Activated B cell treated with CpG ODN at 0.5 μM for 24 hours (primary cell): ENCODE measurements around the gene TRAF3IP3. TPM values are rescaled to one million over a fixed set of nuclear protein-coding genes. Genes with fewer than 3 reads are reported as not detected.

Experiments
- ATAC-seq: fragments of 200-7000 bp; cut with Tn5 transposase; one replicate; pipeline ENCODE4 v1.10.0; 2021; ENCODE audit warnings: low read depth, mild to moderate bottlenecking, moderate library complexity
- CTCF ChIA-PET: fragments of 350-600 bp; sonication (Branson Sonifier 250); formaldehyde crosslinking; loops from one replicate; lab custom pipeline; 2021; ENCODE audit warnings: antibody characterized with exemption; lab: Charles Lee
- POLR2A ChIA-PET: fragments of 350-600 bp; sonication (Branson Sonifier 250); formaldehyde crosslinking; loops from one replicate; lab custom pipeline; 2021; ENCODE audit warnings: antibody characterized with exemption; lab: Charles Lee
- DNase-seq: peaks from one replicate; pipeline ENCODE4 v3.0.0; 2022
- H3K27ac Mint-ChIP-seq: one replicate; pipeline ENCODE4 v1.8.0; 2020; ENCODE audit warnings: mixed read lengths
- H3K27me3 Mint-ChIP-seq: one replicate; pipeline ENCODE4 v1.8.0; 2021; ENCODE audit warnings: mixed read lengths
- H3K36me3 Mint-ChIP-seq: one replicate; pipeline ENCODE4 v1.8.0; 2021; ENCODE audit warnings: low read depth, mixed read lengths
- H3K4me1 Mint-ChIP-seq: one replicate; pipeline ENCODE4 v1.8.0; 2021; ENCODE audit warnings: mixed read lengths
- H3K4me3 Mint-ChIP-seq: one replicate; pipeline ENCODE4 v1.8.0; 2020; ENCODE audit warnings: mild to moderate bottlenecking, mixed read lengths
- H3K9me3 Mint-ChIP-seq: one replicate; pipeline ENCODE4 v1.8.0; 2020; ENCODE audit warnings: mixed read lengths
- intact Hi-C: fragments of 100-400 bp; cut with micrococcal nuclease; formaldehyde crosslinking; loops from one replicate; pipeline ENCODE4 v1.15.1; 2024
- total RNA-seq: library from RNA; stranded (reverse); gene quantifications from 2 replicates; pipeline ENCODE4 v1.2.3, GENCODE V29; 2022
- TF ChIP-seq, protein P1 (sequence below): fragments of 200-600 bp; IDR thresholded peaks from one replicate; pipeline ENCODE4 v1.8.0; 2022; ENCODE audit warnings: antibody characterized with exemption, mild to moderate bottlenecking

The TRAF3IP3 gene
- total RNA-seq, 1 donor from 2014 or later, result 166 TPM

DNA sequence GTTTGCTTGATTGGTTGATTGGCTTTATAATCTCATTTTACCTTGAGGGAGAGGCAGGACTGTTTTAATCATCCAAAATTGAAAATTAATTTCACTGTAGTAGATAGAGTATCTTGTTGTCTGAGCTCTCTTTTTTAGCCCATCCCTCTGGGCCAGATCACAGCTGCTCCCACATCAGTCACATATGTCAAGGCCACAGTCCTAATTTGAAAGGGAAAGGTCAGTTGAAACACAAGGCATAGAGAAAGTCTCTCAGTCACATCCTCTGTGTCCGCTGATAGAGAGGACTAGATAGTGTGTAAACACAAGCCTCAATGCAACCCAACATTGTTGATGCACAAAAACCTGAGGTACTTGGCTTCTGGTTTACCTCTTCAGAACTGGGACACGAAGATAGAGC is 21.7 kb downstream of the TRAF3IP3 start:
- no peak for DNase-seq
- H3K36me3 Mint-ChIP-seq, result peaks cover 76% of the 10 kb centered on the region
- no peaks in the 10 kb centered on the region for H3K9me3 Mint-ChIP-seq
- ChIA-PET CTCF (no interaction called here), POLR2A (interaction anchor here (1.8 to 2.2 kb wide), 2 partner anchors 9 to 21 kb away, joined by 7 to 9 read pairs; partner anchors contain the start of gene TRAF3IP3)
- TF ChIP-seq, protein P1, sequence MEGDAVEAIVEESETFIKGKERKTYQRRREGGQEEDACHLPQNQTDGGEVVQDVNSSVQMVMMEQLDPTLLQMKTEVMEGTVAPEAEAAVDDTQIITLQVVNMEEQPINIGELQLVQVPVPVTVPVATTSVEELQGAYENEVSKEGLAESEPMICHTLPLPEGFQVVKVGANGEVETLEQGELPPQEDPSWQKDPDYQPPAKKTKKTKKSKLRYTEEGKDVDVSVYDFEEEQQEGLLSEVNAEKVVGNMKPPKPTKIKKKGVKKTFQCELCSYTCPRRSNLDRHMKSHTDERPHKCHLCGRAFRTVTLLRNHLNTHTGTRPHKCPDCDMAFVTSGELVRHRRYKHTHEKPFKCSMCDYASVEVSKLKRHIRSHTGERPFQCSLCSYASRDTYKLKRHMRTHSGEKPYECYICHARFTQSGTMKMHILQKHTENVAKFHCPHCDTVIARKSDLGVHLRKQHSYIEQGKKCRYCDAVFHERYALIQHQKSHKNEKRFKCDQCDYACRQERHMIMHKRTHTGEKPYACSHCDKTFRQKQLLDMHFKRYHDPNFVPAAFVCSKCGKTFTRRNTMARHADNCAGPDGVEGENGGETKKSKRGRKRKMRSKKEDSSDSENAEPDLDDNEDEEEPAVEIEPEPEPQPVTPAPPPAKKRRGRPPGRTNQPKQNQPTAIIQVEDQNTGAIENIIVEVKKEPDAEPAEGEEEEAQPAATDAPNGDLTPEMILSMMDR, result no peak
- H3K27me3 Mint-ChIP-seq, result no peaks in the 10 kb centered on the region
- H3K4me3 Mint-ChIP-seq, result no peak overlapping the region
- no peaks in the 10 kb centered on the region for H3K4me1 Mint-ChIP-seq
- H3K27ac Mint-ChIP-seq, result peak overlapping the region; percentile 53
- ATAC-seq, result no peak
- intact Hi-C loops, result no loop called here

DNA sequence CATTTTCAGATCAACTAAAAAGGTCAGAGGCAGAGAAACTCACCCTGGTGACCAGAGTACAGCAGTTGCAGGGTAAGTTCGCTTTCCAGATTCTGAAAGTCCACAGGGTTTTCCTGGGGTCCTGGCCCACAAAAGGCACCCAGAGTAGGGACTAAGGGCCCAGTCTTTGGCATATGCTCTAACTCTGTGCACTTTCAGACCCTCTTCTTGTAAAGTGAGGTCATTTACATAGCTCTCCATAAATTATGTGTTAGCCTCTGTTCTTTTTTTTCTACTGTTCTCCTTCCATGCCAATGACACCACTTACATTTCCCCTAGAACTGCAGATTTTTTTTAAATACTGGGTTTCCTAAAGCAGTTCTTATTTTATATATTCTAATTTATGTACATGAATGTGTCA is 22.2 kb downstream of the TRAF3IP3 start:
- H3K4me3 Mint-ChIP-seq, result no peak overlapping the region
- no peaks in the 10 kb centered on the region for H3K27me3 Mint-ChIP-seq
- H3K36me3 Mint-ChIP-seq, result peaks cover 79% of the 10 kb centered on the region
- no peak overlapping the region for H3K27ac Mint-ChIP-seq
- ChIA-PET POLR2A (interaction anchor here (0.9 to 2.2 kb wide), 3 partner anchors 9 to 22 kb away, joined by 3 to 9 read pairs (median 7); partner anchors contain the start of gene TRAF3IP3), CTCF (no interaction called here)
- DNase-seq, result no peak
- TF ChIP-seq, protein P1, result no peak
- no peaks in the 10 kb centered on the region for H3K4me1 Mint-ChIP-seq
- no peak for ATAC-seq
- H3K9me3 Mint-ChIP-seq, result no peaks in the 10 kb centered on the region
- intact Hi-C loops, result no loop called here

DNA sequence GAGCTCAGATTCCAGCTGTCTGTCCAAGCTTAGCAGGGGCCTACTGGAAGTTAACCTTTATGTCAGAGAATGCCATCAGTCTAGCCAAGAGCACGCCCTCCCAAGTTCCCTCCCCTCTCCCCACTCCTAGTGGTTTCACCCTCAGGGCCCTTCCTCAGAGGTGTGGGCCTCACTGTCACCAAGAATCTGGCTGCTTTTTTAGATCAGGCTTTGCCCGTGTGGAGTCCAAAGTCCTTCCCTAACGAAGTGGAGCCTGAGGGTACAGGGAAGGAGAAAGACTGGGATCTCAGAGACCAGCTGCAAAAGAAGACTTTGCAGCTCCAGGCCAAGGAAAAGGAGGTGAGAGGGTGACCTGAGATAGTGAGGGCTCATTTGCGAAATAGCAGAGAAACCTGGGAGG is 24.4 kb downstream of the TRAF3IP3 start:
- Mint-ChIP-seq H3K27me3 (peaks cover 2% of the 10 kb centered on the region), H3K36me3 (peaks cover 77% of the 10 kb centered on the region), H3K4me1 (peaks cover 20% of the 10 kb centered on the region), H3K9me3 (no peaks in the 10 kb centered on the region), H3K4me3 (no peak overlapping the region), H3K27ac (peak overlapping the region; percentile 36)
- POLR2A ChIA-PET, result interaction anchor here (1.8 kb wide), 1 partner anchor 12 kb away, joined by 14 read pairs; no protein-coding TSS in a partner anchor
- DNase-seq (no peak), ATAC-seq (no peak)
- intact Hi-C loops, result loop anchor here (5.0 to 10.0 kb wide), 3 partner anchors 33 to 1547 kb away; partner anchors contain the start of genes RCOR3 and TRAF5
- TF ChIP-seq, protein P1, result no peak
- CTCF ChIA-PET, result no interaction called here

DNA sequence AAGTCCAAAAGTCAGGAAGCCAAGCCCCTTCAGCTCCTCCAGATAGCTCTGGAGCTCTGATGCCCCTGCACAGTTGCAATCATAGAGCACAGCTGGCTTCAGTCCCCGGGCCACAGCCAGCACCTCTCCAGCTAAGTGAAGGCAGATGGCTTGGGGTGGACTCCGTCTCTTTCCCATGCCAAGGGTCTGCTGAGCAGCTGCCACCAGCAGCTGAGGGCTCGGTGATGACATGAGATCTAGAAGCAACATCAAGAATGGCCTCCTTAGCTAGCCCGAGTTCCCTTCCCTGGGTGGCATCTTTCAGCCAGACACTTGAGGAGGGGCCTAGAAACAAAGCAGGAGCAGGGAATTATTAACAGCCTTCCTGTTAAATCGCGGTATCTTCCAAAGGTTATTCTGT is 27.5 kb downstream of the TRAF3IP3 start:
- DNase-seq, result no peak
- intact Hi-C loops, result loop anchor here (1.0 to 10.0 kb wide), 4 partner anchors 27 to 1544 kb away; partner anchors contain the start of genes RCOR3, TRAF3IP3 and TRAF5
- POLR2A ChIA-PET, result interaction anchor here (0.6 to 3.5 kb wide), 7 partner anchors 9 to 45 kb away, joined by 3 to 50 read pairs (median 9); partner anchors contain the start of genes TRAF3IP3 and UTP25
- CTCF ChIA-PET, result interaction anchor here (0.6 to 1.6 kb wide), 4 partner anchors 8 to 35 kb away, joined by 3 to 4 read pairs (median 4); no protein-coding TSS in a partner anchor
- Mint-ChIP-seq H3K9me3 (peaks cover 3% of the 10 kb centered on the region), H3K36me3 (peaks cover 48% of the 10 kb centered on the region), H3K27ac (peak overlapping the region; percentile 98), H3K4me1 (peaks cover 20% of the 10 kb centered on the region), H3K27me3 (peaks cover 9% of the 10 kb centered on the region), H3K4me3 (peak overlapping the region; percentile 99)
- TF ChIP-seq, protein P1, result no peak
- no peak for ATAC-seq
